Effector memory CD8-positive, alpha-beta T cell (primary cell): Measurements from ENCODE around the gene MFN1.

Source experiments
- ATAC-seq: fragments of 150-1000 bp; cut with Tn5 transposase; replicated peaks from 2 replicates; pipeline ENCODE4 v1.10.0; 2021; ENCODE audit warnings: mild to moderate bottlenecking, moderate library complexity
- DNase-seq, 3 experiments: peaks; one replicate each; pipeline ENCODE4 v3.0.0; 2021
- H3K27ac Mint-ChIP-seq, 2 donors: one replicate each; pipeline ENCODE4 v1.8.0; 2022; ENCODE audit warnings: mild to moderate bottlenecking in 2 of 2, mixed read lengths in 2 of 2, moderate library complexity in 2 of 2
- H3K27me3 Mint-ChIP-seq, 2 donors: one replicate each; pipeline ENCODE4 v1.8.0; 2022; ENCODE audit warnings: mixed read lengths in 2 of 2
- H3K36me3 Mint-ChIP-seq: one replicate; pipeline ENCODE4 v1.8.0; 2022; ENCODE audit warnings: mild to moderate bottlenecking, moderate library complexity, mixed read lengths; ENCODE audit not compliant: insufficient read depth
- H3K4me1 Mint-ChIP-seq, 2 donors: one replicate each; pipeline ENCODE4 v1.8.0; 2022; ENCODE audit warnings: low read depth in 2 of 2, mixed read lengths in 2 of 2
- H3K4me3 Mint-ChIP-seq, 2 donors: one replicate each; pipeline ENCODE4 v1.8.0; 2022; ENCODE audit warnings: mild to moderate bottlenecking in 2 of 2, mixed read lengths in 2 of 2, moderate library complexity in 2 of 2
- H3K9me3 Mint-ChIP-seq, 2 donors: one replicate each; pipeline ENCODE4 v1.8.0; 2022; ENCODE audit warnings: mixed read lengths in 2 of 2

MFN1 gene

GRCh38 chr3:179322286-179323196 is 25.0 kb upstream of the MFN1 start, which contains the start of gene ZNF639:
TSS of gene ZNF639 (plus strand) at chr3:179323031. CDS start at chr3:179328294, 5,263 bp downstream.
- ATAC-seq: peak; percentile 88
- Mint-ChIP-seq H3K4me3 (peak within 1 kb of the TSS; percentile 90), H3K9me3 (no peaks in the 10 kb centered on the region), H3K27me3 (no peaks in the 10 kb centered on the region), H3K36me3 (peaks cover 33% of the 10 kb centered on the region), H3K4me1 (peaks cover 20 to 28% of the 10 kb centered on the region in 2 donors), H3K27ac (peak within 1 kb of the TSS; percentile 93 to 97)
- DNase-seq: peak; percentile 84 to 87 (median 85)

DNA sequence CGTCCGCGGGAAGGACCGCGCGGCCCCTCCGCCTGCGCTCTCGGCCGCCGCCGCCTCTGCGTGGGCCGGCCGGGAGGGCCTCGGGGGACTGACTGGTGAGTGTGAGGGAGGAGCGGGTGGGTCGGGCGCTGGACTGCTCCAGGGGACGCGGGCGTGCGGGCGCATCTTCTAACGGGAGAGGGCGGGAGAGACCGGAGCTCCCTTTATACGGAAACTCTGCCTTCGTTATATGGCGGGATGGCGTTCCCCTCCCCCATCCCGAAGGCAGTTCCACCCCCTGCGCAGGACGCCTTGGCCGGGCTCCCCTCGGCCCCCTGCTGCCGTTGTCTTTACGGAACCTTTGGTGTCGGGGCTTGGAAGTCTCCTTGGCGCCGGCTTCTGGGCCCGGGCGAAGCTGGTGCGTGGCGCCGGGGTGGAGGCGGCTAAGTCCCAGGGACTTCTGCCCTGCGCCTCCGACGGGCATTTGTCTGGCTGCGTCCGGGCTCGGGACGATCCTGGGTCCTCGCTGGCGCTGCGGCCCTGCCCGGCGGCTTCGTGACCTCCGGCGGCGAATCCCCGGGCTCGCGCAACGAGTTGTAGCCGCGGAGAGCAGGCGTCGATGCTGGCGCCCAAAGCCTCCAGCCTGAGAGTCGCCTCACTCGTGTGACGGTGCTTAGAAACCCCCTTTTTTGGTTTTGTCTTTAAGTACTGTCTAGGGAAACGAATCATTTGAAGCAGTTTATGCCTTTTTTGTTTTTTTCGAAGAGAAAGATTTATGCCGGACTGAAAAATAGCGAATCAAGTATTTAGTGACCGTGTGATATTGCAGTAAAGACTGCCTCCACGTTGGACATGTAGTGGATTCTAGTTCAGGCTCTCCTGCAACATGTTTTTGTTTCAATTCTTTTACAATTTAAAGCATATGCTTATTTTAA is 24.1 kb upstream of the MFN1 start:
- peak overlapping the region; percentile 93 to 97 for H3K27ac Mint-ChIP-seq
- H3K4me3 Mint-ChIP-seq: peak overlapping the region; percentile 90
- ATAC-seq: peak; percentile 45

DNA sequence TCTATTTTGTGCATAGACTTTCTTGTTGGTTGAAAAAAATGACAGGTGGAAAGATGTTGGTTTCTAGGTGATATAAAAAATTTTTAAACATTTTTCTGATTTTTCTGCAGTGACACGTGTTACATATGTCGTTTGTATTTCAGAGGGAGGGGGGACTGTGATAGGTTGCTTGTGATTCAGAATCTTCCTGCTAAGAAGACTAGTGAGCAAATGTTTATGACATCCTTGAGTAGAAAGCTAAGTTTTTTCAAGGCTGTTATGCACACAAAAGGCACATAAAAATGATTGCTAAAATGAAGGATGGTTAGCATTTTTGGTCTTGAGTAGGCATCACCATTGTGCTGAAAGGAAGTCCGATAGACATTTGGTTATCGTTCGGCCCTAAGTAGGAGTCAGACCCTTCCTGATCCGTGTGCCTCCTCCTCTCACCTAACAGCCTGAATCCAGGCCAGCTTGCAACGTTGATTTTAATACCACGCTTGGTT is 23.2 kb upstream of the MFN1 start:
- no peak for DNase-seq
- peak overlapping the region; percentile 93 to 97 for H3K27ac Mint-ChIP-seq
- peaks cover 48% of the 10 kb centered on the region for H3K36me3 Mint-ChIP-seq

More for the DNA sequence above, 24.1 kb upstream of the MFN1 start:
- H3K9me3 Mint-ChIP-seq: no peaks in the 10 kb centered on the region
- no peaks in the 10 kb centered on the region for H3K27me3 Mint-ChIP-seq
- peaks cover 20 to 28% of the 10 kb centered on the region in 2 donors for H3K4me1 Mint-ChIP-seq
- H3K36me3 Mint-ChIP-seq: peaks cover 42% of the 10 kb centered on the region
- DNase-seq: peak; percentile 42 to 50 (median 47)

GRCh38 chr3:179330438-179330837 is 17.1 kb upstream of the MFN1 start:
- Mint-ChIP-seq H3K27ac (no peak overlapping the region), H3K36me3 (peaks cover 81% of the 10 kb centered on the region)
- ATAC-seq: no peak

More for the DNA sequence above, 23.2 kb upstream of the MFN1 start:
- Mint-ChIP-seq H3K27me3 (no peaks in the 10 kb centered on the region), H3K4me3 (peak overlapping the region; percentile 90), H3K9me3 (no peaks in the 10 kb centered on the region), H3K4me1 (peaks cover 20 to 31% of the 10 kb centered on the region in 2 donors)
- peak; percentile 6 for ATAC-seq

DNA sequence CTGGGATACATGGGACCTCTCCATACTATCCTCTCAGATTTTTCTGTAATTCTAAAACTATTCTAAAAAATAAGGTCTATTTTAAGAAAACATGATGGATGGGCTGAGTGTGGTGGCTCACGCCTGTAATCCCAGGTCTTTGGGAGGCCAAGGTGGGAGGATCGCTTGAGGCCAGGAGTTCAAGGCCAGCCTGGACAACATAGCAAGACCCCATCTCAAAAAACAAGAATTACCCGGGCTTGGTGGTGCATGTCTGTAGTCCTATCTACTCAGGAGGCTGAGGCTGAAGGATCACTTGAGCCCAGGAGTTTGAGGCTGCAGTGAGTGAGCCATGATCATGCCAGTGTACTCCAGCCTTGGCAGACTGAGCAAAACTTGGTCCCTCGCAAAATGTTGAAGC is 15.3 kb upstream of the MFN1 start:
- no peaks in the 10 kb centered on the region for H3K27me3 Mint-ChIP-seq
- DNase-seq: no peak
- no peak overlapping the region for H3K4me3 Mint-ChIP-seq
- H3K4me1 Mint-ChIP-seq: peaks cover 0 to 3% of the 10 kb centered on the region in 2 donors
- H3K9me3 Mint-ChIP-seq: no peaks in the 10 kb centered on the region
- no peak for ATAC-seq
- peaks cover 85% of the 10 kb centered on the region for H3K36me3 Mint-ChIP-seq
- H3K27ac Mint-ChIP-seq: peak overlapping the region in 1 of 2 donors; percentile 38

More at GRCh38 chr3:179330438-179330837, 17.1 kb upstream of the MFN1 start:
- peaks cover 0 to 4% of the 10 kb centered on the region in 2 donors for H3K4me1 Mint-ChIP-seq
- H3K9me3 Mint-ChIP-seq: no peaks in the 10 kb centered on the region
- H3K4me3 Mint-ChIP-seq: no peak overlapping the region
- no peaks in the 10 kb centered on the region for H3K27me3 Mint-ChIP-seq
- DNase-seq: no peak

DNA sequence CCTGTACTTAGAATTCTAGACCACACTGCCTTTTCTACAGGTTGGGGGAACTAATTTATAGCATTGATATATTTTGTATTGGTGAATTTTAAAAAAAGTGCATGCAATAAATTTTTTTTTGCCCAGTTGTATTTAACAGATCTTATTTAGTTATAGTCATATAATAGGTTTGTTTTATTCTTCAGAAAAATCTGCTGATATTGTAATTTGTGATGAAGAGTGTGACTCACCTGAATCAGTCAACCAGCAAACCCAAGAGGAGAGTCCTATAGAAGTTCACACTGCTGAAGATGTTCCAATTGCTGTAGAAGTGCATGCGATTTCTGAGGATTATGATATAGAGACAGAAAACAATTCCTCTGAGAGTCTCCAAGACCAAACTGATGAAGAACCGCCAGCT is 14.4 kb upstream of the MFN1 start:
- H3K36me3 Mint-ChIP-seq: peaks cover 84% of the 10 kb centered on the region
- ATAC-seq (no peak), DNase-seq (no peak)
- no peak overlapping the region for H3K27ac Mint-ChIP-seq
- no peak overlapping the region for H3K4me3 Mint-ChIP-seq
- no peaks in the 10 kb centered on the region for H3K9me3 Mint-ChIP-seq
- H3K27me3 Mint-ChIP-seq: no peaks in the 10 kb centered on the region
- peaks cover 0 to 3% of the 10 kb centered on the region in 2 donors for H3K4me1 Mint-ChIP-seq

- Mint-ChIP-seq H3K27ac (peak overlapping the region; percentile 12 to 49), H3K36me3 (peaks cover 58% of the 10 kb centered on the region), H3K9me3 (no peaks in the 10 kb centered on the region), H3K4me3 (no peak overlapping the region), H3K4me1 (no peaks in the 10 kb centered on the region), H3K27me3 (no peaks in the 10 kb centered on the region)
- no peak for DNase-seq
- no peak for ATAC-seq
Measured at GRCh38 chr3:179336345-179336929, 11.1 kb upstream of the MFN1 start.

DNA sequence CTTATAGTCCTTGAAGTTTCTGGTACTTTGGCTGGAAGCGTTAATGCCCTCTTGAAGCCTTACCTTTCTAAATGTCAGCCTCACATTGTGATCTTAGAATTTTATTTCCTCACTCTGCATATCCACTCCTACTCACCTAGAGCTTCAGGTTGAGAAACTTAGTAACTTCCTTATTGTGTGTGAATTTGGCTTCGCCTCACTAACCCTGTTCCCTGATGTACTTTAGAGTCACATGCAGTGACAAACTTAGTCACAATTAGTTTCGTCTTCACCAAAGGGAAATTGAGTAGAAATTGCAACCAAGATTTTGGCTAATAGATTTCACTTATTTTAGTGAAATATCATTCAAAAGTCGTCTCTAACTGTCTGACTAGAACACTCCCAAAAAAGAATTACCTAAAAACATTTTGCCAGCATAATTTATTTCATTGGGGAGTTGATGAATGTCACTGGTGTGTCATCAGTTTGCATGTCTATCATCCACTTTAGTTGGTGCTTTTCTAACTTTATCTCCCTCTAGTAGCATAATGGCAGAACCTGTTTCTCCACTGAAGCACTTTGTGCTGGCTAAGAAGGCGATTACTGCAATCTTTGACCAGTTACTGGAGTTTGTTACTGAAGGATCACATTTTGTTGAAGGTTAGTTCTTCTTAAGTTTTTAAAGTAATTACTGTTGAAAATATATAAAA is 960 bp downstream of the MFN1 start:
- peak overlapping the region; percentile 95 to 97 for H3K27ac Mint-ChIP-seq
- H3K27me3 Mint-ChIP-seq: no peaks in the 10 kb centered on the region
- peak overlapping the region; percentile 98 to 99 for H3K4me3 Mint-ChIP-seq
- peaks cover 8 to 23% of the 10 kb centered on the region in 2 donors for H3K4me1 Mint-ChIP-seq
- DNase-seq (no peak), ATAC-seq (no peak)
- peaks cover 23% of the 10 kb centered on the region for H3K36me3 Mint-ChIP-seq
- no peaks in the 10 kb centered on the region for H3K9me3 Mint-ChIP-seq

GRCh38 chr3:179355996-179356395 is 8.5 kb downstream of the MFN1 start:
- Mint-ChIP-seq H3K36me3 (peaks cover 74% of the 10 kb centered on the region), H3K27ac (peak overlapping the region; percentile 5 to 18)
- ATAC-seq: no peak

DNA sequence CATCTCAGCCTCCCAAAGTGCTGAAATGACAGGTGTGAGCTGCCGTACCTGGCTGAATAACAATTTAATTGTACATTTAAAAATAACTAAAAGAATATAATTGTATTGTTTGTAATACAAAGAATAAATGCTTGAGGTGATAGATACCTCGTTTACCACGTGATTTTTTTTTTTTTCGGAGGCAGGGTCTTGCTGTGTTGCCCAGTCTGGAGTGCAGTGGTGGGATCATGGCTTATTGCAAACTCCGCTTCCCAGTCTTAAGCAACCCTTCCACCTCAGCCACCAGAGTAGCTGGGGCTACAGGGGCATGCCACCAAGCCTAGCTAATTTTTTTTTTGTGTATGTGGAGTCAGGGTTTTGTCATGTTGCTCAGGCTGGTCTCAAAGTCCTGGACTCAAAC is 15.8 kb downstream of the MFN1 start:
- DNase-seq (no peak), ATAC-seq (no peak)
- H3K27ac Mint-ChIP-seq: no peak overlapping the region
- H3K4me1 Mint-ChIP-seq: no peaks in the 10 kb centered on the region
- H3K27me3 Mint-ChIP-seq: no peaks in the 10 kb centered on the region
- H3K9me3 Mint-ChIP-seq: no peaks in the 10 kb centered on the region
- H3K36me3 Mint-ChIP-seq: peaks cover 83% of the 10 kb centered on the region
- H3K4me3 Mint-ChIP-seq: no peak overlapping the region

More at GRCh38 chr3:179355996-179356395, 8.5 kb downstream of the MFN1 start:
- H3K4me3 Mint-ChIP-seq: no peak overlapping the region
- no peaks in the 10 kb centered on the region for H3K27me3 Mint-ChIP-seq
- DNase-seq: no peak
- peaks cover 6 to 23% of the 10 kb centered on the region in 2 donors for H3K4me1 Mint-ChIP-seq
- no peaks in the 10 kb centered on the region for H3K9me3 Mint-ChIP-seq

GRCh38 chr3:179369621-179370020 is 22.1 kb downstream of the MFN1 start:
- no peak for ATAC-seq
- no peak for DNase-seq
- H3K36me3 Mint-ChIP-seq: peaks cover 48% of the 10 kb centered on the region
- H3K27ac Mint-ChIP-seq: no peak overlapping the region
- no peak overlapping the region for H3K4me3 Mint-ChIP-seq
- H3K4me1 Mint-ChIP-seq: no peaks in the 10 kb centered on the region
- H3K9me3 Mint-ChIP-seq: no peaks in the 10 kb centered on the region
- no peaks in the 10 kb centered on the region for H3K27me3 Mint-ChIP-seq

DNA sequence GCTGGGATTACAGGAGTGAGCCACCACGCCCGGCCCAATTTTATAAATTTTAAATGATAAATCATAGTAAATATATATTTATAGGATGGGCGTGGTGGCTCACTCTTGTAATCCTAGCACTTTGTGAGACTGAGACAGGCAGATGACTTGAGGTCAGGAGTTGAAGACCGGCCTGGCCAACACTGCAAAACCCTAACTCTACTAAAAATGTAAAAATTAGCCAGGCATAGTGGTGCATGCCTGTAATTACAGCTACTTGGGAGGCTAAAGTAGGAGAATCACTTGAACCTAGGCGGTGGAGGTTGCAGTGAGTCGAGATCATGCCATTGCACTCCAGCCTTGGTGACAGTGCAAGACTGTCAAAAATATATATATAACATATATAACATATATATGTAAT is 26.4 kb downstream of the MFN1 start:
- Mint-ChIP-seq H3K27me3 (no peaks in the 10 kb centered on the region), H3K36me3 (peaks cover 51% of the 10 kb centered on the region), H3K27ac (no peak overlapping the region), H3K9me3 (no peaks in the 10 kb centered on the region), H3K4me3 (no peak overlapping the region), H3K4me1 (no peaks in the 10 kb centered on the region)
- ATAC-seq (no peak), DNase-seq (no peak)
